Fibroblast of lung (primary cell): ENCODE data around the gene RDH16.

Experiments
- EZH2 ChIP-seq: IDR thresholded peaks from 2 replicates; pipeline ENCODE4 v1.5.1; 2012; ENCODE audit warnings: low read length, control low read depth, mild to moderate bottlenecking; ENCODE audit errors: missing control alignments
- TF ChIP-seq, protein P1 (sequence below), 2 donors: IDR thresholded peaks in 1 of 2; conservative IDR thresholded peaks in 1 of 2; 1 replicate in 1 of 2; 2 replicates in 1 of 2; pipeline ENCODE4 v1.5.1; 2011 to 2012; ENCODE audit warnings: low read length in 2 of 2, control low read depth in 1 of 2, inconsistent platforms in 1 of 2, low read depth in 1 of 2, mild to moderate bottlenecking in 1 of 2

DNA sequence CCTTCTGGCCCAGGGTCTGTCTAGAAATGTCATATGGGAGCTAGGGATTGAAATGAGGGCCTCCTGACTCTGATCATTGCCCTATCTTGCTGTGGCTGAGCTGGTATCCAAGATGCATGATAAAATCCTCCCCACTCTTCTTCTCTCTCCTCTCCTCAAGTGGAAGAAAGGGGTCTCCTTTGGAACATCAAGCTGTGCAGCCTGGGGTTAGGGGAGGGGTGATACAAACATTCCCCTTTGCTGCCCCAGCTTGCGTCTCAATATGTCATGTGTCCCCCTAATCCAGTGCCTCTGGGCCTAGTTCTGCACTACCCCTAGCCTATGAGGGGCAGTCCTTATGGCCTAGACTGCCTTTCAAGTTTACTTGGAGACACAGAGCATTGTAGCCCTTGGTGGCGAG lies 8.5 kb downstream of the RDH16 start:
- TF ChIP-seq, protein P1, sequence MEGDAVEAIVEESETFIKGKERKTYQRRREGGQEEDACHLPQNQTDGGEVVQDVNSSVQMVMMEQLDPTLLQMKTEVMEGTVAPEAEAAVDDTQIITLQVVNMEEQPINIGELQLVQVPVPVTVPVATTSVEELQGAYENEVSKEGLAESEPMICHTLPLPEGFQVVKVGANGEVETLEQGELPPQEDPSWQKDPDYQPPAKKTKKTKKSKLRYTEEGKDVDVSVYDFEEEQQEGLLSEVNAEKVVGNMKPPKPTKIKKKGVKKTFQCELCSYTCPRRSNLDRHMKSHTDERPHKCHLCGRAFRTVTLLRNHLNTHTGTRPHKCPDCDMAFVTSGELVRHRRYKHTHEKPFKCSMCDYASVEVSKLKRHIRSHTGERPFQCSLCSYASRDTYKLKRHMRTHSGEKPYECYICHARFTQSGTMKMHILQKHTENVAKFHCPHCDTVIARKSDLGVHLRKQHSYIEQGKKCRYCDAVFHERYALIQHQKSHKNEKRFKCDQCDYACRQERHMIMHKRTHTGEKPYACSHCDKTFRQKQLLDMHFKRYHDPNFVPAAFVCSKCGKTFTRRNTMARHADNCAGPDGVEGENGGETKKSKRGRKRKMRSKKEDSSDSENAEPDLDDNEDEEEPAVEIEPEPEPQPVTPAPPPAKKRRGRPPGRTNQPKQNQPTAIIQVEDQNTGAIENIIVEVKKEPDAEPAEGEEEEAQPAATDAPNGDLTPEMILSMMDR (conservative IDR thresholded peaks at IDR 0.05 in 1 of 2, IDR thresholded peaks at IDR 0.05 in 1 of 2; ENCODE audit: low read depth in 1 of 2, low read length in 2 of 2) = no peak
- TF ChIP-seq EZH2 = no peak
